Measurements from ENCODE around the gene TPRX1.
"Not testable (repeated sequence)": the region's sequence is repeated elsewhere in the genome, so short reads cannot be mapped to it uniquely, and the experiment has no call there.

TPRX1 gene

GRCh38 chr19:47836038-47836437 is 31.7 kb upstream of the TPRX1 start:
- no peak for DNase-seq (ENCODE audit: low read depth, low spot score)
- no peak overlapping the region for H3K4me3 ChIP-seq (ENCODE audit: low read depth, low read length)
- TF ChIP-seq CTCF (IDR thresholded peaks at IDR 0.05; ENCODE audit: low read depth, low read length) = no peak
- in situ Hi-C loops (cut with HindIII; ENCODE audit: low sequenced_read_pairs) = no loop called here

GRCh38 chr19:47832723-47833122 is 28.4 kb upstream of the TPRX1 start:
- in situ Hi-C loops (cut with HindIII; ENCODE audit: low sequenced_read_pairs) = no loop called here
- DNase-seq (ENCODE audit: low read depth, low spot score) = no peak
- H3K4me3 ChIP-seq (ENCODE audit: low read depth, low read length) = no peak overlapping the region
- no peak for TF ChIP-seq CTCF (IDR thresholded peaks at IDR 0.05; ENCODE audit: low read depth, low read length)

- no peak for DNase-seq (ENCODE audit: low read depth, low spot score)
- in situ Hi-C loops (cut with HindIII; ENCODE audit: low sequenced_read_pairs) = no loop called here
- TF ChIP-seq CTCF (IDR thresholded peaks at IDR 0.05; ENCODE audit: low read depth, low read length) = no peak
- H3K4me3 ChIP-seq (ENCODE audit: low read depth, low read length) = no peak overlapping the region
These were observed 22.4 kb upstream of the TPRX1 start for GRCh38 chr19:47826800-47827199.

- DNase-seq (ENCODE audit: low read depth, low spot score) = no peak
- no peak for TF ChIP-seq CTCF (IDR thresholded peaks at IDR 0.05; ENCODE audit: low read depth, low read length)
- in situ Hi-C loops (cut with HindIII; ENCODE audit: low sequenced_read_pairs) = no loop called here
- no peak overlapping the region for H3K4me3 ChIP-seq (ENCODE audit: low read depth, low read length)
These were observed 20.0 kb upstream of the TPRX1 start for GRCh38 chr19:47824396-47824795.

GRCh38 chr19:47821460-47822020 is 17.2 kb upstream of the TPRX1 start, which contains the start of gene CRX:
CRX (plus strand) TSS chr19:47821937; CDS start chr19:47834444, 12,507 bp downstream.
- DNase-seq (ENCODE audit: low read depth, low spot score) = no peak
- TF ChIP-seq CTCF (IDR thresholded peaks at IDR 0.05; ENCODE audit: low read depth, low read length) = no peak
- in situ Hi-C loops (cut with HindIII; ENCODE audit: low sequenced_read_pairs) = no loop called here
- H3K4me3 ChIP-seq (ENCODE audit: low read depth, low read length) = no peak within 1 kb of the TSS

GRCh38 chr19:47820410-47820809 is 16.1 kb upstream of the TPRX1 start:
- no peak for TF ChIP-seq CTCF (IDR thresholded peaks at IDR 0.05; ENCODE audit: low read depth, low read length)

GRCh38 chr19:47819858-47820257 is 15.5 kb upstream of the TPRX1 start:
- no peak for TF ChIP-seq CTCF (IDR thresholded peaks at IDR 0.05; ENCODE audit: low read depth, low read length)
- no peak for DNase-seq (ENCODE audit: low read depth, low spot score)
- H3K4me3 ChIP-seq (ENCODE audit: low read depth, low read length) = no peak overlapping the region
- in situ Hi-C loops (cut with HindIII; ENCODE audit: low sequenced_read_pairs) = no loop called here

More at GRCh38 chr19:47820410-47820809, 16.1 kb upstream of the TPRX1 start:
- H3K4me3 ChIP-seq (ENCODE audit: low read depth, low read length) = no peak overlapping the region
- in situ Hi-C loops (cut with HindIII; ENCODE audit: low sequenced_read_pairs) = no loop called here
- DNase-seq (ENCODE audit: low read depth, low spot score) = no peak

- in situ Hi-C loops (cut with HindIII; ENCODE audit: low sequenced_read_pairs); DNase-seq (ENCODE audit: low read depth, low spot score); H3K4me3 ChIP-seq (ENCODE audit: low read depth, low read length): not testable (repeated sequence)
These were observed 13.9 kb upstream of the TPRX1 start for GRCh38 chr19:47818221-47818620.

- DNase-seq (ENCODE audit: low read depth, low spot score); H3K4me3 ChIP-seq (ENCODE audit: low read depth, low read length); in situ Hi-C loops (cut with HindIII; ENCODE audit: low sequenced_read_pairs): not testable (repeated sequence)
These were observed 11.9 kb upstream of the TPRX1 start for GRCh38 chr19:47816270-47816669.
